ENCODE data around the gene CUL9. TPM values are rescaled to one million over a fixed set of nuclear protein-coding genes. Genes with fewer than 3 reads are reported as not detected.

Gene CUL9
- total RNA-seq, 2 donors from 2014 or later, result 41.5 to 85.8 TPM

DNA sequence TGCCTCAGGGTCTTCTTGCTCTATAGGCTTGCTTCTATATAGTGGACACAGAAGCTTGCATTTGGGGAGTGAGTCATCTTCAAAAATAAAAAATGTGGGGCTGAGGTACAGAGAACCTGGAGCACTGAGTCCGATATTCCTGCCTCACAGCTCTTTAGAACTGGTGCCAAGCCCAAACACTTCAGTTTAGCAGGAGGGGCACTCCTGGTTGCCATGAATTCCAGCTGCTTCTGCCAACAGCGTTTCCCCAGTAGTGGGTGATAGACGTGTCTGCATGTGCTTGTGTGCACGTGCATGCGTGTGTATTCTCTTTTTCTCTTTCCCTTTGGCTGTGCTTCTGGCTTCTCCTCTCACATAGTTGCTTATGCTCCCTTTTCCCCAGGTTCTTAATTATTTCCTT, 35.4 kb downstream of the CUL9 start:
- Mint-ChIP-seq H3K9me3 (no peaks in the 10 kb centered on the region), H3K27me3 (no peaks in the 10 kb centered on the region), H3K4me1 (ENCODE audit: low read depth in 2 of 2) (peaks cover 0 to 4% of the 10 kb centered on the region in 2 donors), H3K4me3 (no peak overlapping the region), H3K27ac (no peak overlapping the region), H3K36me3 (peaks cover 11% of the 10 kb centered on the region)
- ATAC-seq, result no peak
- DNase-seq (ENCODE audit: low spot score), result no peak

GRCh38 chr6:43219119-43219518, 37.1 kb downstream of the CUL9 start:
- Mint-ChIP-seq H3K9me3 (no peaks in the 10 kb centered on the region), H3K4me1 (ENCODE audit: low read depth in 2 of 2) (peaks cover 4 to 9% of the 10 kb centered on the region in 2 donors), H3K4me3 (no peak overlapping the region), H3K36me3 (peaks cover 11% of the 10 kb centered on the region), H3K27ac (no peak overlapping the region), H3K27me3 (no peaks in the 10 kb centered on the region)
- ATAC-seq (no peak), DNase-seq (ENCODE audit: low spot score) (no peak)

- ATAC-seq (no peak), DNase-seq (ENCODE audit: low spot score) (no peak)
- Mint-ChIP-seq H3K4me3 (no peak overlapping the region), H3K9me3 (no peaks in the 10 kb centered on the region), H3K27me3 (no peaks in the 10 kb centered on the region), H3K36me3 (peaks cover 11% of the 10 kb centered on the region), H3K4me1 (ENCODE audit: low read depth in 2 of 2) (peaks cover 9 to 15% of the 10 kb centered on the region in 2 donors), H3K27ac (no peak overlapping the region)
These were observed 37.8 kb downstream of the CUL9 start for GRCh38 chr6:43219814-43220213.

DNA sequence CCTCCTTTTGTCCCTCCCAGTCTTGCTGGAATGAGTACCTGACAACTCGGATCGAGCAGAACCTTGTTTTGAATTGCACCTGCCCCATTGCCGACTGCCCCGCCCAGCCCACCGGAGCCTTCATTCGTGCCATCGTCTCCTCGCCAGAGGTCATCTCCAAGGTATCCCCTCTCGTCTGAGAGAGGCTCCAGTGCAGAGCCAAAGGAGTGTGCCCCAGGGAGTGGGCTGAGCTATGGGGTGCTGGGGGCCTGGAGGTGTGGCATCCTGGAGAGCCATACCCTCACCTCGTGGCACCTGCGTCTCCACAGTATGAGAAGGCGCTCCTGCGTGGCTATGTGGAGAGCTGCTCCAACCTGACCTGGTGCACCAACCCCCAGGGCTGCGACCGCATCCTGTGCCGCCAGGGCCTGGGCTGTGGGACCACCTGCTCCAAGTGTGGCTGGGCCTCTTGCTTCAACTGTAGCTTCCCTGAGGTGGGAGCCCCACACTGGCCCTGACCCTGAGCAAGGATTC, 38.5 kb downstream of the CUL9 start:
- DNase-seq (ENCODE audit: low spot score) (no peak), ATAC-seq (no peak)
- Mint-ChIP-seq H3K27ac (no peak overlapping the region), H3K9me3 (no peaks in the 10 kb centered on the region), H3K4me3 (no peak overlapping the region), H3K36me3 (peaks cover 11% of the 10 kb centered on the region), H3K27me3 (no peaks in the 10 kb centered on the region), H3K4me1 (ENCODE audit: low read depth in 2 of 2) (peaks cover 9 to 18% of the 10 kb centered on the region in 2 donors)

- peaks cover 9 to 19% of the 10 kb centered on the region in 2 donors for H3K4me1 Mint-ChIP-seq (ENCODE audit: low read depth in 2 of 2)
- H3K27ac Mint-ChIP-seq, result no peak overlapping the region
- DNase-seq (ENCODE audit: low spot score) (no peak), ATAC-seq (no peak)
- H3K4me3 Mint-ChIP-seq, result no peak overlapping the region
- no peaks in the 10 kb centered on the region for H3K9me3 Mint-ChIP-seq
- peaks cover 11% of the 10 kb centered on the region for H3K36me3 Mint-ChIP-seq
- no peaks in the 10 kb centered on the region for H3K27me3 Mint-ChIP-seq
These were observed 39.3 kb downstream of the CUL9 start for GRCh38 chr6:43221046-43221972.

DNA sequence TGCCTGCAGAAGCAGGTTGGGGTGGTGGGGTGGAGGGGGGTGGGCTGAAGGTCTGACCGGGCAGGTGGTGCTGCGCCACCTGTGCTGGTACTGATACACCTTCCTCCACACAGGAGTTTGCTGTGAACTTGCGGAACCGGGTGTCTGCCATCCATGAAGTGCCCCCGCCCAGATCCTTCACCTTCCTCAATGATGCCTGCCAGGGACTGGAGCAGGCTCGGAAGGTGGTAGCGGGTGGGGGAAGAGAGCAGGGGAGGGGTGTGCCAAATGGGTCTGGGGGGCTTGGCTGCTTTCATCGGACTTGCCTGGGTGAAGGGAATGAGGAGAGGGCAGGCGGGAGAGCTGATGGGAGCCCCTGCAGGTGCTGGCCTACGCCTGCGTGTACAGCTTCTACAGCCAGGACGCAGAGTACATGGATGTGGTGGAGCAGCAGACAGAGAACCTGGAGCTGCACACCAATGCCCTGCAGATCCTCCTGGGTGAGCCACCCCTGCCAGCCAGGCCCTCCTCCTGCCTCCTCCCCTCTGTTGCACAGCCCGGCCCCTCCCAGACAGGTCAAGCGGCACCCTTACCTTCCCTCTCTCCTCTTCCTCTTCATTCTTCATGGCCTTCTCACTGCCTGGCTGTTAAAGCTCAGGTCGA, 40.5 kb downstream of the CUL9 start:
- H3K36me3 Mint-ChIP-seq, result peaks cover 7% of the 10 kb centered on the region

GRCh38 chr6:43223175-43223574, 41.2 kb downstream of the CUL9 start:
- Mint-ChIP-seq H3K4me3 (no peak overlapping the region), H3K27me3 (no peaks in the 10 kb centered on the region), H3K36me3 (peaks cover 7% of the 10 kb centered on the region), H3K27ac (peak overlapping the region in 1 of 2 donors; percentile 5), H3K4me1 (ENCODE audit: low read depth in 2 of 2) (peaks cover 9 to 16% of the 10 kb centered on the region in 2 donors), H3K9me3 (no peaks in the 10 kb centered on the region)
- ATAC-seq (no peak), DNase-seq (ENCODE audit: low spot score) (no peak)

More for the DNA sequence above, 40.5 kb downstream of the CUL9 start:
- H3K27me3 Mint-ChIP-seq, result no peaks in the 10 kb centered on the region
- ATAC-seq (no peak), DNase-seq (ENCODE audit: low spot score) (no peak)
- H3K4me3 Mint-ChIP-seq, result no peak overlapping the region
- peaks cover 9 to 16% of the 10 kb centered on the region in 2 donors for H3K4me1 Mint-ChIP-seq (ENCODE audit: low read depth in 2 of 2)
- no peaks in the 10 kb centered on the region for H3K9me3 Mint-ChIP-seq
- peak overlapping the region in 1 of 2 donors; percentile 5 for H3K27ac Mint-ChIP-seq

DNA sequence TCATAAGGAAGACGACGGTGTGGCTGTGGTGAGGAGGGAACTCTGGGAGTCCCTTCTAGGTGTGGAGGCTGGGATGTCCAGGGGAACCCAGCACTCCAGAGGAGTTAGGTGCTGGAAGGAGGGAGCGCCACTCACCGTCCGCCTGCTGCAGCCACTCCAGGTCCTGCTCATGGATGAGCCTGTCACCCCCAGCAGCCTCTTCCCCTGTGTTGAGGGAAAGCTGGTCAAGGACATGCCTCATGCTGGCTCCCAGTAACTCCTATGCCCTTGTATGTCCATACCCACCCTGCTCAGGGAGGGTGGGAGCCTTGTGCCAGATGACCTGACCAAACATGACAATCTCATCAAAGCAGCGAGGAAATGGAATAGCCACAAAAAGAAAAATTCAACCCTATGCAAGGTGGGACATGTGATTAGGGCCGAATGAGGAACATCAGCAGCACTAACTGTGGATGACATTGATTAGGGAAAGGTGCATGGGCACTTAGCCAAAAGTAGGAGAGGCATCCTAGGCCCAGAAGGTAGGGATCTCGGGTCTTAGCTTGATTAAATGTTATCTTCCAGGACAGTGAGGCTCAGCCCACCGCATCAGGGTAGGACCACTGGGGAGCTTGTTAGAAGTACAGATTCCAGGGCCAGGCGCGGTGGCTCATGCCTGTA, 44.3 kb downstream of the CUL9 start:
- no peak for ATAC-seq
- Mint-ChIP-seq H3K4me3 (no peak overlapping the region), H3K9me3 (no peaks in the 10 kb centered on the region), H3K27ac (no peak overlapping the region), H3K27me3 (peaks cover under 1 to 3% of the 10 kb centered on the region in 2 donors), H3K36me3 (no peaks in the 10 kb centered on the region), H3K4me1 (ENCODE audit: low read depth in 2 of 2) (peaks cover 16 to 24% of the 10 kb centered on the region in 2 donors)
- no peak for DNase-seq (ENCODE audit: low spot score)

GRCh38 chr6:43228951-43229802, 47.2 kb downstream of the CUL9 start, which contains the start of gene DNPH1:
DNPH1 (minus strand) TSS chr6:43229481; CDS start chr6:43229456, 25 bp downstream.
- no peaks in the 10 kb centered on the region for H3K36me3 Mint-ChIP-seq
- H3K9me3 Mint-ChIP-seq, result no peaks in the 10 kb centered on the region
- DNase-seq (ENCODE audit: low spot score) (peak; percentile 84), ATAC-seq (peak; percentile 91 to 92)
- peaks cover 16 to 19% of the 10 kb centered on the region in 2 donors for H3K4me1 Mint-ChIP-seq (ENCODE audit: low read depth in 2 of 2)
- peak within 1 kb of the TSS; percentile 88 for H3K4me3 Mint-ChIP-seq
- peak within 1 kb of the TSS; percentile 73 to 80 for H3K27ac Mint-ChIP-seq
- peaks cover 13% of the 10 kb centered on the region in 2 donors for H3K27me3 Mint-ChIP-seq

GRCh38 chr6:43229803-43230620, 48.0 kb downstream of the CUL9 start:
- ATAC-seq (no peak), DNase-seq (ENCODE audit: low spot score) (no peak)
- H3K27me3 Mint-ChIP-seq, result peaks cover 13% of the 10 kb centered on the region in 2 donors
- no peaks in the 10 kb centered on the region for H3K9me3 Mint-ChIP-seq
- peak overlapping the region; percentile 73 for H3K4me3 Mint-ChIP-seq
- H3K27ac Mint-ChIP-seq, result peak overlapping the region; percentile 22 to 52
- peaks cover 11 to 13% of the 10 kb centered on the region in 2 donors for H3K4me1 Mint-ChIP-seq (ENCODE audit: low read depth in 2 of 2)
- no peaks in the 10 kb centered on the region for H3K36me3 Mint-ChIP-seq

DNA sequence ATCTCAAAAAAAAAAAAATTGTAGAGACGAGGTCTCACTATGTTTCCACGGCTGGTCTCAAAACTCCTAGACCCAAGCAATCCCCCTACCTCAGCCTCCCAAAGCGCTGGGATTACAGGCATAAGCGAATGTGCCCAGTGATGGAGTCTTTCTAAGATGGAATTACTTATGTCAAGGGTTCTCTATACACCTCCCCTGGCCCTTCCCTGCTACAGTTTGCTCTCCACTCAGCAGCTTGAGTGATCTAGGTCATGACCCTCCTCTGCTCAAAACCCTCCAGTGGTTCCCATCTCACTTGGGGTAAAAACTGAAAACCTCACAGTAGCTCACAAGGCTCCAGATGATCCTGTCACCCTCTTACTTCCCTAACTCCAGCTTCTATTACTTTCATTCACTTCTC, 49.1 kb downstream of the CUL9 start:
- H3K4me3 Mint-ChIP-seq, result peak overlapping the region; percentile 16
- peaks cover 8 to 11% of the 10 kb centered on the region in 2 donors for H3K4me1 Mint-ChIP-seq (ENCODE audit: low read depth in 2 of 2)
- H3K27me3 Mint-ChIP-seq, result peaks cover 15% of the 10 kb centered on the region in 2 donors
- H3K36me3 Mint-ChIP-seq, result no peaks in the 10 kb centered on the region
- H3K9me3 Mint-ChIP-seq, result no peaks in the 10 kb centered on the region
- DNase-seq (ENCODE audit: low spot score) (no peak), ATAC-seq (no peak)
- no peak overlapping the region for H3K27ac Mint-ChIP-seq

DNA sequence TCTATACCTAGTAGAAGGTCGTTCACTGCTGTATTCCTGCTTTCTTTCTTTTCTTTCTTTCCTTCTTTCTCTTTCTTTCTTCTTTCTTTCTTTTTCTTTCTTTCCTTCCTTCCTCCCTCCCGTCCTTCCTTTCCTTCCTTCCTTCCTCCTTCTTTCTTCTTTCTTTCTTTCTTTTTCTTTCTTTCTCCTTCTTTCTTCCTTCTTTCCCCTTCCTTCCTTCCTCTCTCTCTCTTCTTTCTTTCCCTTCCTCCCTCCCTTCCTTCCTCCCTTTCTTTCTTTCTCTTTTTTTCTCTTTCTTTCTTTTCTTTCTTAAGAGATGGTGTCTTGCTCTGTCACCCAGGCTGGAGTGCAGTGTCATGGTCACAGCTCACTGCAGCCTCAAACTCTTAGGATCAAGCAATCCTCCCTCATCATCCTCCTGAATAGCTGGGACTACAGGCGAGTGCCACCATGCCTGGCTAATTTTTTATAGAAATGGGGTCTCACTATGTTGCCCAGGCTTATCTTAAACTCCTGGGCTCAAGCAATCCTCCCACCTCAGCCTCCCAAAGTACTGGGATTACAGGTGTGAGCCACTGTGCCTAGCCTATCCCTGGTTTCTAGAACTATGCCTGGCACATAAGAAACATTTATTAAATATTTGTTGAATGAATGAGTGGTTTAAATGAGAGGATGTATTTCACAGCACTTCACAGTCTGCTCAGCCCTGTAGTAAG, 49.9 kb downstream of the CUL9 start:
- Mint-ChIP-seq H3K36me3 (no peaks in the 10 kb centered on the region), H3K27ac (no peak overlapping the region), H3K4me3 (peak overlapping the region; percentile 16), H3K4me1 (ENCODE audit: low read depth in 2 of 2) (peaks cover 8 to 11% of the 10 kb centered on the region in 2 donors), H3K27me3 (peaks cover 19 to 21% of the 10 kb centered on the region in 2 donors), H3K9me3 (no peaks in the 10 kb centered on the region)
- DNase-seq (ENCODE audit: low spot score) (no peak), ATAC-seq (no peak)
